Erythroblast (primary cell): ENCODE data around the gene LRP1B.
"Not testable (repeated sequence)": the region's sequence is repeated elsewhere in the genome, so short reads cannot be mapped to it uniquely, and the experiment has no call there.

ENCODE experiments used
- DNase-seq, 2 experiments: peaks; one replicate each; lab custom pipeline; 2025; lab: John Stamatoyannopoulos, UW
- GATA1 ChIP-seq: IDR thresholded peaks from 2 replicates; pipeline ENCODE4 v1.6.1; 2011; ENCODE audit warnings: low read depth, mild to moderate bottlenecking, control low read depth, low read length, moderate library complexity
- POLR2A ChIP-seq: IDR thresholded peaks from 2 replicates; pipeline ENCODE4 v1.6.1; 2011; ENCODE audit warnings: mild to moderate bottlenecking, low read length

The LRP1B gene

GRCh38 chr2:141199711-141200110 is 931.1 kb downstream of the LRP1B start:
- TF ChIP-seq POLR2A = no peak
- TF ChIP-seq GATA1 = no peak
- DNase-seq = no peak

GRCh38 chr2:141195087-141195486 is 935.7 kb downstream of the LRP1B start:
- no peak for DNase-seq
- TF ChIP-seq POLR2A = no peak
- TF ChIP-seq GATA1 = no peak

GRCh38 chr2:141187075-141187439 is 943.8 kb downstream of the LRP1B start:
- TF ChIP-seq GATA1 (no peak), POLR2A (no peak)
- DNase-seq = no peak

- TF ChIP-seq GATA1 (no peak), POLR2A (no peak)
- DNase-seq = no peak
These were observed 944.3 kb downstream of the LRP1B start for GRCh38 chr2:141186413-141187074.

- TF ChIP-seq GATA1 = no peak
- TF ChIP-seq POLR2A = no peak
- no peak for DNase-seq
These were observed 948.6 kb downstream of the LRP1B start for GRCh38 chr2:141182246-141182645.

GRCh38 chr2:141169117-141169516 is 961.7 kb downstream of the LRP1B start:
- not testable (repeated sequence) for DNase-seq

GRCh38 chr2:141162314-141162713 is 968.5 kb downstream of the LRP1B start:
- DNase-seq = no peak
- TF ChIP-seq POLR2A (no peak), GATA1 (no peak)

- DNase-seq = no peak
- TF ChIP-seq GATA1 = no peak
- TF ChIP-seq POLR2A = no peak
These were observed 979.1 kb downstream of the LRP1B start for GRCh38 chr2:141151611-141152286.

- TF ChIP-seq POLR2A (no peak), GATA1 (no peak)
- DNase-seq = no peak
These were observed 988.8 kb downstream of the LRP1B start for GRCh38 chr2:141142025-141142424.

- peak; percentile 2 to 5 for DNase-seq
- TF ChIP-seq GATA1 = no peak
- no peak for TF ChIP-seq POLR2A
These were observed 993.6 kb downstream of the LRP1B start for GRCh38 chr2:141137122-141137693.

- no peak for DNase-seq
- no peak for TF ChIP-seq POLR2A
- no peak for TF ChIP-seq GATA1
These were observed 996.9 kb downstream of the LRP1B start for GRCh38 chr2:141133883-141134282.

GRCh38 chr2:141125432-141125831 is 1005.4 kb downstream of the LRP1B start:
- no peak for DNase-seq
- no peak for TF ChIP-seq GATA1
- TF ChIP-seq POLR2A = no peak

- TF ChIP-seq GATA1 (no peak), POLR2A (no peak)
- DNase-seq = no peak
These were observed 1012.0 kb downstream of the LRP1B start for GRCh38 chr2:141118836-141119235.

- no peak for DNase-seq
- TF ChIP-seq POLR2A = no peak
- no peak for TF ChIP-seq GATA1
These were observed 1017.5 kb downstream of the LRP1B start for GRCh38 chr2:141113301-141113700.
